Measurements from ENCODE around the gene SLC22A3.
"Not testable (repeated sequence)": the region's sequence is repeated elsewhere in the genome, so short reads cannot be mapped to it uniquely, and the experiment has no call there.

- TF ChIP-seq CTCF (IDR thresholded peaks at IDR 0.05; ENCODE audit: low read depth, low read length, poor library complexity, severe bottlenecking); EZH2phosphoT487 (IDR thresholded peaks at IDR 0.05; ENCODE audit: borderline replicate concordance, low read length): not testable (repeated sequence)
Observed at GRCh38 chr6:160477072-160477471, 128.9 kb downstream of the SLC22A3 start.
